Mesothelial cell of epicardium (in vitro differentiated cells): ENCODE data around the gene MIOX. TPM values are rescaled to one million over a fixed set of nuclear protein-coding genes. Genes with fewer than 3 reads are reported as not detected.

Source experiments
- DNase-seq, 2 experiments: peaks; one replicate each; pipeline ENCODE4 v3.0.0; 2021; ENCODE audit warnings: low spot score in 2 of 2; ENCODE audit not compliant: unreplicated experiment in 2 of 2
- H3K27ac Mint-ChIP-seq: 2 replicates; pipeline ENCODE4 v1.8.0; 2021; ENCODE audit warnings: mixed read lengths
- H3K27me3 Mint-ChIP-seq: 2 replicates; pipeline ENCODE4 v1.8.0; 2021; ENCODE audit warnings: low read depth, mixed read lengths
- H3K36me3 Mint-ChIP-seq: 2 replicates; pipeline ENCODE4 v1.8.0; 2021; ENCODE audit warnings: mixed read lengths
- H3K4me1 Mint-ChIP-seq: 2 replicates; pipeline ENCODE4 v1.8.0; 2021; ENCODE audit warnings: mixed read lengths
- H3K4me3 Mint-ChIP-seq: 2 replicates; pipeline ENCODE4 v1.8.0; 2021; ENCODE audit warnings: mild to moderate bottlenecking, moderate library complexity, mixed read lengths
- H3K9me3 Mint-ChIP-seq: 2 replicates; pipeline ENCODE4 v1.8.0; 2021; ENCODE audit warnings: mixed read lengths
- CTCF ChIP-seq: fragments of 200-600 bp; sonication (generic); IDR thresholded peaks from one replicate; pipeline ENCODE4 v1.5.0; 2021; ENCODE audit warnings: antibody characterized with exemption; ENCODE audit not compliant: unreplicated experiment
- total RNA-seq: library from RNA; stranded (reverse); gene quantifications from 3 replicates; pipeline ENCODE4 v1.2.1, GENCODE V29; 2021

MIOX gene
- total RNA-seq, 1 donor from 2014 or later, result 0.34 TPM

DNA sequence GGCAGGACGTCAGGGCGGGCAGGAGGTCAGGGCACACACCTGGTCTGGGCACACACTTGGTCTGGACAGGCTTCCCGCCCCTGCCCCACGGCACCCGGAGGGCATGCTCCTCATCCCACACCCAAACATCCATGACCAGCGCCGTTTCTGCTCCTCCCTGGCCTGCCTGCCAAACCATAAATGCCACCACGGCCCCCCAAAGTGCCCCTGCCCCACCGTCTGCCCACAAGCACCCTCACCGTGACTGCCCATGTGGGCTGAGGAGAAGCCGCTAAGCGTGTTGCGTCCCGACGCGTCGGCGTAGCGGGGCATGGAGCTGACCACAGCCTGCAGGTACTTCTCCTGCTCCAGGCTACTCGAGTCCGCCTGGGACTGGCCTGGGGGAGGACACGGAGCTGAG, 27.6 kb upstream of the MIOX start:
- H3K27me3 Mint-ChIP-seq, result no peaks in the 10 kb centered on the region
- no peak overlapping the region for H3K27ac Mint-ChIP-seq
- DNase-seq, result no peak
- peaks cover 25% of the 10 kb centered on the region for H3K36me3 Mint-ChIP-seq
- H3K4me3 Mint-ChIP-seq, result no peak overlapping the region
- peaks cover 2% of the 10 kb centered on the region for H3K4me1 Mint-ChIP-seq
- H3K9me3 Mint-ChIP-seq, result no peaks in the 10 kb centered on the region
- no peak for TF ChIP-seq CTCF

GRCh38 chr22:50459496-50460140, 27.0 kb upstream of the MIOX start:
- Mint-ChIP-seq H3K4me3 (no peak overlapping the region), H3K9me3 (no peaks in the 10 kb centered on the region), H3K27me3 (no peaks in the 10 kb centered on the region), H3K36me3 (peaks cover 25% of the 10 kb centered on the region), H3K4me1 (peaks cover 2% of the 10 kb centered on the region), H3K27ac (no peak overlapping the region)
- no peak for TF ChIP-seq CTCF
- DNase-seq, result no peak

- Mint-ChIP-seq H3K36me3 (peaks cover 25% of the 10 kb centered on the region), H3K27ac (peak overlapping the region; percentile 47), H3K27me3 (no peaks in the 10 kb centered on the region)
Observed at GRCh38 chr22:50460938-50461337, 25.7 kb upstream of the MIOX start.

DNA sequence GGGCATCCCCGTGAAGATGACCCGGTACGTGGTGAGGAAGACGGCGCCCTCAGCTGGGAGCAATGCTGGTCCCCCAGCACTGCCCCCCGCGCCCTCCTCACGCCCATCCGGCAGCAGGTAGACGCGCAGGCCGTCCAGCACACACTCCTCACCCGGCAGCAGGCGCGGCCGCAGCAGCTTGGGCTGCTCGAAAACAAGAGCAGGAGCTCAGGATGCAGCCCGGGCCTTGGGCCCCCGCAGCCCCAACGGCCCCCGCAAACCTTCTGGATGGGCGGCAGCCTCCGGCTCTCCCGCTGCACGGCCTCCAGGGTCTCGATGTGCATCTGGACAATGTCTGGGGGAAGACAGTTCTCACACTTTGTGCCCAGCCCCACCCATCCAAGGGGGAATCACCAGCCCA, 25.1 kb upstream of the MIOX start:
- Mint-ChIP-seq H3K27ac (no peak overlapping the region), H3K9me3 (no peaks in the 10 kb centered on the region), H3K36me3 (peaks cover 25% of the 10 kb centered on the region), H3K4me1 (peaks cover 2% of the 10 kb centered on the region), H3K4me3 (no peak overlapping the region), H3K27me3 (no peaks in the 10 kb centered on the region)
- no peak for DNase-seq
- TF ChIP-seq CTCF, result no peak

More at GRCh38 chr22:50460938-50461337, 25.7 kb upstream of the MIOX start:
- Mint-ChIP-seq H3K4me3 (no peak overlapping the region), H3K4me1 (peaks cover 2% of the 10 kb centered on the region), H3K9me3 (no peaks in the 10 kb centered on the region)
- no peak for TF ChIP-seq CTCF
- no peak for DNase-seq

- no peak overlapping the region for H3K27ac Mint-ChIP-seq
- H3K27me3 Mint-ChIP-seq, result no peaks in the 10 kb centered on the region
- H3K9me3 Mint-ChIP-seq, result no peaks in the 10 kb centered on the region
- peaks cover 2% of the 10 kb centered on the region for H3K4me1 Mint-ChIP-seq
- H3K4me3 Mint-ChIP-seq, result no peak overlapping the region
- peaks cover 25% of the 10 kb centered on the region for H3K36me3 Mint-ChIP-seq
- no peak for TF ChIP-seq CTCF
- DNase-seq, result no peak
Observed at GRCh38 chr22:50461979-50462540, 24.6 kb upstream of the MIOX start.
